Measurements from ENCODE around the gene BRD3.

Gene BRD3

DNA sequence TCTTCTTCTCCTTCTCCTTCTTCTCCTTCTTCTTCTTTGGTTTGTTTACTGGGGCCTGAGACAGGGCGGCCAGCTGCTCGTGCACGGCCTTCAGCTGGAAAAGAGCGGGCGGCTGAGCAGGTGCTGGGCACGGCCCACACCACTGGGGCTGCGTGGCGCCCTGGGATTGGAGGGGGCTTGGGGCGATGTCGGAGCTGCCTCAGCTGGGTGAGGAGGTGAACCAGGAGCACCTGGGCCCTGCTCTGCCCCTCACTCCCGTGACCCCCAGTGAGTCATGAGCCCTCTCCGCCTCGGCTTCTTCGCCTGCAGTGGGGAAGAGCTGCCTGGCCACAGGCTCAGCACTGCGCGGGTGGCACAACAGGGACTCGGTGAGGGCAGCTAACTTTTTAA is 27.7 kb downstream of the BRD3 start:
- Mint-ChIP-seq H3K4me1 (ENCODE audit: low read depth) (no peaks in the 10 kb centered on the region), H3K36me3 (peaks cover 15% of the 10 kb centered on the region), H3K9me3 (ENCODE audit: low read depth) (no peaks in the 10 kb centered on the region), H3K4me3 (no peak overlapping the region), H3K27me3 (no peaks in the 10 kb centered on the region), H3K27ac (no peak overlapping the region)

DNA sequence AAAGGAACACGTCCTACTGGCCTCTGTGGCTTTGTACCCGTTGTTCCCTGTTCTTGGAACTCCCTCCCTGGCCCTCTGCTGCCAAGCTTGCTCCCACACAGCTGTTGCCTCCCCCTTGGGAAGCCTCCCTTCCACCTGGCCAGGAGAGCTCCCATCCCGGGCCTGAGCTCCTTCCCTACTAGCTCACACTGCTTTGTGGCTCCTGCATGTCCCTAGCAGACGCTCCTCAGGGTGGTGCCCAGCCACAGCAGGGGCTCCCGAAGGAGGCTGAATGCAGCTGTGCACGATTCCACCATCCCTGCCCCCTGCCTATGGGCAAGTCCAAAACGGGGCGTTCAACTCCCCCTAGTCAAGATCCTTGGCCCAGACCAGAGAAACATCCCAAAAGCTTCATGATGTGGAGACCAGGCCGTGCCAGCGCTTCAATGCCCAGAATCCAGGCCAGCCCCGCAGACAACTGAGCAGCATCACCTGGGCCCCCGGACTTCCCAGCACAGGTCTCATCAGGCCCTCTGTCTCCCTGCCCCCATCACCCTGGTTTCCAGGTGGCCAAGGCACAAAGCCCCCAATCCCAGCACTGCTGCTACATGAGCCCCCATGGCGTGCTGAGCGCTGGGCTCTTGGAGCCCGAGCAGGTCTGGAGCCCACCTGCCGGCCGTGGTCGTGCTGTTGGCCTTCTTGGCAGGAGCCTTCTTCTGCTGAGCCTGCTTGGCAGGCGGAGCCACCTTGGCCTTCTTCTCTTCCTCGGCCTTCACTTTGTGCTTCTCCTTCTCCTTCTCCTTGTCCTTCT is 28.2 kb downstream of the BRD3 start:
- Mint-ChIP-seq H3K27ac (no peak overlapping the region), H3K36me3 (peaks cover 15% of the 10 kb centered on the region), H3K4me3 (no peak overlapping the region), H3K4me1 (ENCODE audit: low read depth) (no peaks in the 10 kb centered on the region), H3K9me3 (ENCODE audit: low read depth) (no peaks in the 10 kb centered on the region), H3K27me3 (no peaks in the 10 kb centered on the region)

DNA sequence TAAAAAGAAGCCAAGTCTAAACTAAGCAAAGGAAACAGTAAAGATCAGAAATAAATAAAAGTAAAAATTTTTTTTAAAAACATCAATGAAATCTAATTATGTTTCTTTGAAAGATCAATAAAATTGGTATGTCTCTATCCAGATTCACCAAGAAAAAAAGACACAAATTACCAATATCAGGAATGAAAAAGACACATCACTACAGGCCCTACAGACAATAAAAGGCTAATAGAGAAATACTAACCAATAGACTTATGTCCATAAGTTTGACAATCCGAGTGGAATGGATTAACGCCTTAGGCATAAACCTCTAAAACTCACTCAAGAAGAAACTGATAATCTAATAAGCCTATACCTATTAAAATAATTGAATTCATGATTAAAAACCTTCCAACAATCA is 30.2 kb downstream of the BRD3 start:
- Mint-ChIP-seq H3K27ac (no peak overlapping the region), H3K36me3 (peaks cover 19% of the 10 kb centered on the region), H3K4me1 (ENCODE audit: low read depth) (no peaks in the 10 kb centered on the region), H3K4me3 (no peak overlapping the region), H3K27me3 (no peaks in the 10 kb centered on the region), H3K9me3 (ENCODE audit: low read depth) (no peaks in the 10 kb centered on the region)

DNA sequence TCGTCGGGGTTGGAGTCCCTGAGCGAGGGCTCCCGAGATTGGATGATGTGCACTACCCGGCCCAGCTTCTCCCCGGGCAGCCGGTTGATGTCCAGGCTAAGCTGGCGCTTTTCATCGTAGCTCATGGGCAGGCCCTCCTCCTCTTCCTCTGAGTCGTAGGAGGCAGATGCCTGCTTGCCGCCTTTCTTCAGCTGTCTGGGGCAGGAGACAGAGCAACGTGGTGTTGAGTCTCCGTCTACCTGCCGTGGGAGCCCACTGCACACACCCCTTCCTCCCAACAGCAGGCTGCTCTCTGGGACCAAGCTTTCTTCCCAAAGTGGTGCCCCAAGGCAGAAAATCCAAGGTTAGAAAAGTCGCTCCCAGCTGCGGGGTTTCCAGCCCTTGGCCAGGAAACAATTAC is 31.7 kb downstream of the BRD3 start:
- H3K27me3 Mint-ChIP-seq: no peaks in the 10 kb centered on the region
- H3K9me3 Mint-ChIP-seq (ENCODE audit: low read depth): no peaks in the 10 kb centered on the region
- H3K36me3 Mint-ChIP-seq: peaks cover 19% of the 10 kb centered on the region
- no peak overlapping the region for H3K27ac Mint-ChIP-seq
- H3K4me1 Mint-ChIP-seq (ENCODE audit: low read depth): no peaks in the 10 kb centered on the region
- H3K4me3 Mint-ChIP-seq: no peak overlapping the region

DNA sequence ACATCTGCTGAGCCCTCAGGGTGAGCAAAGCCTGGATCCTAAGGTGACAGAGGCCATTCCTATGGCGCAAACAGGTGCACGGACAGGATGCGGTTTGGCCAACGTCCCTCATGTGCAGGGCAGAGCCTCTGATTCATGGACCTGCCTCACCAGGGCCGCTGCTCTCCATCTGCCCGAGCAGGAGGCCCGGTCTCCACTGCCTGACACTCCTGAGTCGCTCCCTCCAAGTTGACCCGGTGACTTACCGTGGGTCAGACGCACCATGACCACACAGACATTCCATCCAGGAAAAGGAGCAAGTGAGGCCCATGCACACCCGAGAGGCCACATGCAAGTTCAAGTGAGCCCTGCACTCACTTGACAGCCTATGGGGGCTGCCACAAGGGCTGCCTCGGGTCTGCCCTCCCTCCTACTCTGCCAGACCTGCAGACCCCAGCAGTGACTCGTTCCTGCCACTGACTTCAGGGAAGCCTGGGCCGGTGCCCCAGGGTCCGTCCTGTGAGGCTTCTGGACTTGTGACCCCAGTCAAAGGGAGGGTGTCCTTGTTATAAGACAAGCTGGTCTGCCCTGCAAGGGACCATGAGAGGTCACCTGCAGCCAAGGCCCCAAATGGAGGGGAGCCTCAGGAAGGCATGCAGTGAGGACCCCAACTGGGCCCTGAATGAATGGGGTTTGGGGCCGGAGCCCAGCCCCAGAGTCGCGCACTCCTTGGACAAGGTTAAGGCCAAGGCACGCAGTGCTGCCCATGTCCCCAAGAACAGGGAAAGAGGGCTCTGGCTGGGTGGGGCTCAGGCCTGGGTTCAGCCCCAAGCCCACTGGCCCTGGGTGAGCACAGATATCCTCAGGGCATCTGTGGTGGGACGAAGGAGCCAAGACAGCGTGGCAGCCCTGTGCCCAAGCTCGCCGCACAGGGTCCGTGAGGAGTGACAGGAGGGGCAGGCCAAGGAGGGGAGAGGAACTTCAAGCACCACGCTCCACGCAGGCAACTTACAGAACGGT is 32.5 kb downstream of the BRD3 start:
- Mint-ChIP-seq H3K9me3 (ENCODE audit: low read depth) (no peaks in the 10 kb centered on the region), H3K4me1 (ENCODE audit: low read depth) (no peaks in the 10 kb centered on the region), H3K27me3 (no peaks in the 10 kb centered on the region), H3K4me3 (no peak overlapping the region), H3K36me3 (peaks cover 19% of the 10 kb centered on the region), H3K27ac (no peak overlapping the region)

DNA sequence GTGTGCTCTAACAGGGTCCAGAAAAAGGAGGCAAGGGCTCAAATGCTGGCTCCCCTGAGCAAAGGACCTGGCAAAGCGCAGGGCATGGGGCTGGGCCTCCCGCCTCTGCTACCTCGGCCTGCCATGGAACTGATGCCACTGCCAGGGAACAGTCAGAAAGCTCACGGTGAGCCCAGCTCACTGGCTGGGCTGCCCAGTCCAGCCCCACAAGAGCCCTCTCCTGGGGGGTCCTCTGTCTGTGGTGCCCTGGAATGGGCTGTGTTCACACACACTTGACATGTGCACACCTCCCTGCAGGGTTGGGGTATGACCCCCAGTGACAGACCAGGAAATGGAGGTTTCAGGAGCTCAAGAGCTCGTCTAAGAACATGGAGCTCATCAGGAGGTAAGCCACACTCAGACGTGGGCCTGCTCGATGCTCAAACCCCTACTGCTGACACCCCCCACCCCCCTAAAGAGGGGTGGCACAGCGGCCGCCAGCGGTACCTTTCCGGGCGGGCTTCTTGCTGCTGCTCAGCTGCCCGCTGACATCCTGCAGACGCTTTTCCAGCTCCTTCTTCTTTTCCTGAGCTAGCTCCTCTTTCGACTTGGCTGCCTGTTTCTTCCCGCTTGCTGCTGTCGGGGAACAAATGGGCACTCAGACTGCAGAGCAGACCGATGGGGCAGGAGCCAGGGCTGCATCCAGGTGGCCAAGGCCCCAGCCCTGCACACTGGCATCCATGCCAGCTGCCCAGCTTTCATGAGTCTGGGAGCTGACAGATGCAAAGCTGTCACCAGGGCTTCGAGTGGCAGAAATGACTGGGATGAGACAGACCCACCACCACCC is 33.4 kb downstream of the BRD3 start:
- Mint-ChIP-seq H3K27ac (no peak overlapping the region), H3K9me3 (ENCODE audit: low read depth) (no peaks in the 10 kb centered on the region), H3K4me3 (no peak overlapping the region), H3K36me3 (peaks cover 15% of the 10 kb centered on the region), H3K27me3 (no peaks in the 10 kb centered on the region), H3K4me1 (ENCODE audit: low read depth) (no peaks in the 10 kb centered on the region)

DNA sequence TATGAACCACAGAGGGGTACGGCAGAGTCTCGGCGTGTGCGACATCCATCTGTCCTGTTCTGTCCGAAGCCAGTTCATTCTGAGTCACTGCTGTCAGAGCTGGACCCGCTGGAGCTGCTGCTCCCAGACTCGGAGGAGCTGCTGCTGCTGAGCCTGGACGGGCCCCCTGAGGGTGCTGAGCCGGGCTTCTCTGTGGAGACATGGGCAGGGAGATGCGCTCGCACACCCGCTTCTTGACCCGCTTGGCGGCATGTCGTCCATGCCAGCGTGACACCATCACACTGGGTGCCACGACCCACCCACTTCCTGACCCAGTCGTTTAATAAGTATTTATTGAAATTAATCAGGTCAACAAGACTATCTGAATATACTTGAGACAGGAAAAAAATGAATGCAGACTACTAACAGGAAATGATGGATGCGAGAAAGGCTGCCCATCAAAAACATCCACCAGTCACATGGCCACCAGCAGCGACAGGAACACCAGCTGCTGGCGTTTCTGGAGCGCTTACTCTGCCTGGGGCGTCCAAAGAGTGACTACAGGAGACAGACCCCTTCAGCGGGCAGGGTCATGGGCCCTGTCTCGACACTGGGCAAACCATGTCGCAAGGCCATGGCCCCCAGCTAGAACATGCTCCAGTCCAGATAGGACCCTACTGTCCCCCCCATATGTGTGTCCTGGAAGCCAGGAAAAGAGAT is 34.2 kb downstream of the BRD3 start:
- Mint-ChIP-seq H3K36me3 (peaks cover 8% of the 10 kb centered on the region), H3K27ac (no peak overlapping the region), H3K9me3 (ENCODE audit: low read depth) (no peaks in the 10 kb centered on the region), H3K4me3 (no peak overlapping the region), H3K27me3 (no peaks in the 10 kb centered on the region), H3K4me1 (ENCODE audit: low read depth) (no peaks in the 10 kb centered on the region)

DNA sequence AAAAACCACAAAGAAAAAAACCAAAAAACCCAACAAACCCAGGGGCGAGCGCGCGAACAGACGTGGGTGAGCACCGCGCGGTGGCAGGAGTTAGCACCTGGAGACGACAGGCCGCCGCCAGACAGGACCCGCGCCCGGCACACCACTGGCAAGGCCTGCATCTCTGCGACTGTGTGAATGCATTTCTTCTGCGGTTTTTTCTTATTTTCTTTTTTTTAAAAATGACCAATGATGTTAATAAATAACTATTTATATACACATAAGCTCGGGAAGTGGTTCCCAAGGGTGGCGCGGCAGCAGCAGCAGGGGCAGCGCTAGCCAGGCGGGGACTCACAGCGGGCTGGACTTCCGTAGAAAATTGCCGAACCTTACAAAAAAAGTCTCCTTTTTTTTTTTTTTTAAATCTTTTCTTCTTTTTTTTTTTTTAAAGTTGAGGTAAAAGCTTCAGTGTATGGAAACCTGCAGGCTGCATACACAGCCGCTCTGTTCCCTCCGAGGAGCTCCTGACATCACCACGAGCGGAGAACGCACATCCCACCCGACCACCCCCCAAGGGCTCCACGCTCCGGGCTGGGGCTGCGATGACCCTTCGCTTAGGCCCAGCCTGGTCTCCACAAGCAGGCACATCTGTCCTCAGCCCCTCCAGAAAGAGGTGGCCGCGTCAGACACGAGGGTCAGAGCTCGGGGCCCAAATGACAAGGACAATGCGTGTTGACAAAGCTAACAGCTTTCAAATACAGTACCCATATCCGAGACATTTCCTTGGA is 35.2 kb downstream of the BRD3 start:
- peaks cover 2% of the 10 kb centered on the region for H3K4me1 Mint-ChIP-seq (ENCODE audit: low read depth)
- H3K27me3 Mint-ChIP-seq: no peaks in the 10 kb centered on the region
- no peak overlapping the region for H3K27ac Mint-ChIP-seq
- H3K36me3 Mint-ChIP-seq: peaks cover 4% of the 10 kb centered on the region
- H3K4me3 Mint-ChIP-seq: no peak overlapping the region
- no peaks in the 10 kb centered on the region for H3K9me3 Mint-ChIP-seq (ENCODE audit: low read depth)

DNA sequence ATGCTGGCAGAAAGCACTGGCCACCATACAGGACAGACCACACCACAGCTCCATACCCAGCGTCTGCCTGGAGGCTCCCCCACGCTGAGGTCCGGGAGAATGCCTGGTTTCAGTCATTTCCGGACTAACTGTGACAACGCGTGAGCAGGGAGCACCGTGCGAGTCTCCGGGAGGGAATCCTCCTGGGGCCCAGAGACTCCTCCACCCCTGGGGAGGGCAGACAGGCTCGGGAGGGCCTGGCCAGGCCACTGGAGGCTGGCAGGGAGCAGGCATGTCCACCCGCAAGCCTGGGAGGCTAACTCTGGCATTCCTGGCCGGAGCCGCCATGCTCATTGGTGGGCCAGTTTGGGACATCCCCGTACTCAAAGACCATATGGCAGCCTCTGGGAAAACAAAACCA is 36.0 kb downstream of the BRD3 start:
- H3K4me1 Mint-ChIP-seq (ENCODE audit: low read depth): peaks cover 4% of the 10 kb centered on the region

DNA sequence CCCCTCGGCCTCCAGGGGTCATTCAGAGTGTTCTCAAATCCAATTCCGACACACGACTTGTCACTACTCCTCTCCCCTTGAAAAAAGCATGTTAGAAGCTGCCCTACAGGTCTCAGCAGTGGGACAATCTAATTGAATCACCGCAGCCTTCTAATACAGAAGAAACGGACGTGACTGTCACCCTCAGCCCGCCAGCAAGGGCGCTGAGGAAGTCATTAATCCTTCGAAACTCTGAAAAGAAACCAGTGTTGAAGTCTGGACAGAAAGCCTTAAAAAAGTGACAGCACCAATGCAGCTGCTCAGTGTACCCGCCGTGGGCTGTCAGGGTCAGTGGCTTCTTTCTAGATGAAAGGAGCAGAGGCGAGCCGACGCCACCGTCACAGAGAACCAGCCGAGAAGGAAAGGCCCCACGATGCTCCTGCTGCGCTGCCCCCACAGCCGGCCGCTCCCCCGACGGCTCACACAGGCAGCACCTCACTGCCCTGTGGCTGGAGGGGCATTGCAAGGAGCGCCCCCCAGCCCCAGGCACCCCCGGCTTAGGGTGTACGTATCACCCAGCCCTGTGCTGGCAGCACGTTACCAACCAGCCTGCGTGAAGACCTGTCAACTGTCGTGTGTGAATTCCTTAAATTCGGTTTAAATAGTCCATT is 36.9 kb downstream of the BRD3 start:
- Mint-ChIP-seq H3K27me3 (no peaks in the 10 kb centered on the region), H3K9me3 (ENCODE audit: low read depth) (no peaks in the 10 kb centered on the region), H3K27ac (no peak overlapping the region), H3K36me3 (peaks cover 3% of the 10 kb centered on the region), H3K4me3 (no peak overlapping the region), H3K4me1 (ENCODE audit: low read depth) (peaks cover 5% of the 10 kb centered on the region)

More for the DNA sequence above, 36.0 kb downstream of the BRD3 start:
- Mint-ChIP-seq H3K36me3 (peaks cover 3% of the 10 kb centered on the region), H3K27ac (no peak overlapping the region), H3K9me3 (ENCODE audit: low read depth) (no peaks in the 10 kb centered on the region), H3K4me3 (no peak overlapping the region), H3K27me3 (no peaks in the 10 kb centered on the region)

DNA sequence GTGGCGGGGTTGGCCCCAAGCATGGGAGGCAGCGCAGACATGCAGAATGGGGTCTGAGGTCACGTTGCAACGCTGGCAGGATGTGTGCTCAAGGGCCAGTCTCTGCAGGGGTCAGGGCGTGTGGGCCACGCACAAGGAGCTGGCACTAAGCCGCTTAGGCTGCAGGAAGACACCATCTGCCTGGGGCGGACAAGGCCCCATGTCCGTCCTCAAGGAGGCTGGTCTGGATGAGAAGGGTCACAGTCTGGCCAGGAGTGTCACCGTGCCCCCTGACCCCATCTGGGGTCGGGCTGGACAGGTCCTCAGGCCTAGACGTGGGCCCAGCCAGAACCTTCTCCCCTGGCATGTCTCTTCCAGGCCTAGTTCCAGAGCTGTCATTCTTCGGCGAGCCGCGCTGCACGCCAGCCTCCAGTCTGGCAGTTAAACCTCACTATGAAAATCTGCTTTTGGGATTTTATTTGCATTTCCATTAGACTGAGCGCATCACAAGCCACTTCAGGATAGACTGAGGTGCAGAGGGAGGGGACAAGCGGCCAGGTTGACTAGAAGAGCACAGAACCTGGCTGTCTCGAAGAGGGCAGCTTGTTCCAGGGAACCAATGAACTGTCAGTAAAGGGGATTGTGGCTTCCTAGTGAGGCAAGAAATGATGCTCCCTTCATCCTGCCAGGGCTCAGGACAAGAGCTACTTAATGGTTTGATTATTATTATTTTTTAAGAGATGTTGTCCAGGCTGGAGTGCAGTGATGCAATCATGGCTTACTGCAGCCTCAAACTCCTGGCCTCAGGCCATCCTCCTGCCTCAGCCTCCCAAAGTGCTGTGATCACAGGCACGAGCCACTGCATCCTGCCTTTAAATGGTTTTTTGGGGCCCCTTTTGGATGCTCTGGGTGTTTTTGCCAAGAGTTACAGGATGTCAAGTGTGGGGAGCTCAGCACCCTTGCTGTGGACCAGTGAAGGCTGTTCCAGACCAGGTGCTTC is 38.3 kb downstream of the BRD3 start:
- Mint-ChIP-seq H3K27ac (no peak overlapping the region), H3K27me3 (no peaks in the 10 kb centered on the region), H3K4me3 (no peak overlapping the region), H3K4me1 (ENCODE audit: low read depth) (peaks cover 5% of the 10 kb centered on the region), H3K36me3 (peaks cover 3% of the 10 kb centered on the region), H3K9me3 (ENCODE audit: low read depth) (no peaks in the 10 kb centered on the region)

DNA sequence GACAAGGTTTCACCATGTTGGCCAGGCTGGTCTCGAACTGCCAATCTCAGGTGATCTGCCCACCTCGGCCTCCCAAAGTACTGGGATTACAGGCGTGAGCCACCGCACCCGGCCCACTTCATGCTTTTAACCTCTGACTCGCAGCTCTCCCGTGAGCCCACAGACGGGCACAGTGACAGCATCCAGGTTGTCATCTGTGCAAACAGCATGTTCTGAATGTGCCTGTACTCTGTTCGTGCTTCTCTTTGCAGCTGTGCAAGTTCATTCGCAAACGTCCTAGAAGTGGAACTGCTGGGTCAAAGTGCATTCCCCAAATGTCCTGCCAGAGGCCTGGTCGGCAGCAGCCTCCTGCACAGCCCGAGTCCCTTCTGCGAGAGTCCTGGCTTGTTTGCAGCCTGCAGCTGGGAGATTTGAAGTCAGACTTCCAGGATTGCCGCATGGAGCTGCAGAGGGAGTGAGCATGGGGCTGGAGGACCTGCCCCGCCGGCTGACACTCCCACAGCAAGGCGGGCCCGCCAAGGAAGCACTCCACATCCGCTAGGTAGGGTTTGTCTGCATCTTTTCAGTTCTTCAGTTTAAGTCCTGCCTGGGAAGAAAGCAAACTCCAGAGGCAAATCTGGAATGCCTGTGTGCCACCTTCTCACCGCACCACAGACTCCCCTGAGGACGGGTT is 39.1 kb downstream of the BRD3 start:
- no peak overlapping the region for H3K27ac Mint-ChIP-seq
- H3K27me3 Mint-ChIP-seq: no peaks in the 10 kb centered on the region
- peaks cover 3% of the 10 kb centered on the region for H3K36me3 Mint-ChIP-seq
- H3K9me3 Mint-ChIP-seq (ENCODE audit: low read depth): no peaks in the 10 kb centered on the region
- no peak overlapping the region for H3K4me3 Mint-ChIP-seq
- peaks cover 7% of the 10 kb centered on the region for H3K4me1 Mint-ChIP-seq (ENCODE audit: low read depth)
